ENCODE measurements around the gene ZNF570.

The ZNF570 gene

GRCh38 chr19:37468961-37469777, at the start of gene ZNF570:
TSS of gene ZNF570 (plus strand) at chr19:37469356. CDS start at chr19:37470355, 999 bp downstream.
- DNase-seq (ENCODE audit: low spot score), result peak; percentile 79
- no peak for TF ChIP-seq CTCF (IDR thresholded peaks at IDR 0.05; ENCODE audit: extremely low read depth, missing control alignments)

- no peak for DNase-seq (ENCODE audit: low spot score)
- no peak for TF ChIP-seq CTCF (IDR thresholded peaks at IDR 0.05; ENCODE audit: extremely low read depth, missing control alignments)
Observed at GRCh38 chr19:37452500-37453245, 16.5 kb upstream of the ZNF570 start.

GRCh38 chr19:37466277-37466797, 2.8 kb upstream of the ZNF570 start:
- no peak for DNase-seq (ENCODE audit: low spot score)
- TF ChIP-seq CTCF (IDR thresholded peaks at IDR 0.05; ENCODE audit: extremely low read depth, missing control alignments), result no peak

GRCh38 chr19:37466798-37467607, 2.2 kb upstream of the ZNF570 start, which contains the start of gene ZNF569:
TSS of gene ZNF569 (minus strand) at chr19:37467444. CDS start at chr19:37444921, 22,523 bp downstream.
- peak; percentile 81 for DNase-seq (ENCODE audit: low spot score)
- no peak for TF ChIP-seq CTCF (IDR thresholded peaks at IDR 0.05; ENCODE audit: extremely low read depth, missing control alignments)

GRCh38 chr19:37467608-37468090, 1.5 kb upstream of the ZNF570 start:
- DNase-seq (ENCODE audit: low spot score), result no peak
- TF ChIP-seq CTCF (IDR thresholded peaks at IDR 0.05; ENCODE audit: extremely low read depth, missing control alignments), result no peak

- TF ChIP-seq CTCF (IDR thresholded peaks at IDR 0.05; ENCODE audit: extremely low read depth, missing control alignments), result no peak
- DNase-seq (ENCODE audit: low spot score), result no peak
Observed at GRCh38 chr19:37470216-37470615, 1.1 kb downstream of the ZNF570 start.
